GM13977 (cell line): ENCODE measurements around the gene ARL3.

Experiments
- DNase-seq: peaks from one replicate; pipeline ENCODE4 v3.0.0; 2012; ENCODE audit warnings: low spot score
- CTCF ChIP-seq: IDR thresholded peaks from 2 replicates; pipeline ENCODE4 v1.5.1; 2012; ENCODE audit warnings: mild to moderate bottlenecking, control low read depth; ENCODE audit not compliant: insufficient read depth; ENCODE audit errors: extremely low read depth, missing control alignments
- in situ Hi-C: fragments of 300-500 bp; cut with MboI; formaldehyde crosslinking; loops from one replicate; pipeline ENCODE4 v1.12.0; 2022; ENCODE audit warnings: low sequenced_read_pairs, low pct_unique_long_range_greater_than_20kb, mixed read lengths, inconsistent platforms; ENCODE audit not compliant: unreplicated experiment

ARL3 gene

GRCh38 chr10:102657984-102658724 is 56.0 kb downstream of the ARL3 start:
- in situ Hi-C loops = no loop called here
- TF ChIP-seq CTCF = no peak
- DNase-seq = no peak

GRCh38 chr10:102657451-102657850 is 56.7 kb downstream of the ARL3 start:
- no peak for TF ChIP-seq CTCF
- no peak for DNase-seq
- in situ Hi-C loops = no loop called here

GRCh38 chr10:102656791-102657371 is 57.3 kb downstream of the ARL3 start:
- TF ChIP-seq CTCF = no peak
- no peak for DNase-seq
- in situ Hi-C loops = no loop called here

GRCh38 chr10:102656026-102656425 is 58.2 kb downstream of the ARL3 start:
- in situ Hi-C loops = no loop called here
- TF ChIP-seq CTCF = no peak
- no peak for DNase-seq

- no peak for DNase-seq
- no peak for TF ChIP-seq CTCF
- in situ Hi-C loops = no loop called here
Measured at GRCh38 chr10:102654969-102655368, 59.2 kb downstream of the ARL3 start.

- no peak for TF ChIP-seq CTCF
- in situ Hi-C loops = no loop called here
Measured at GRCh38 chr10:102654566-102654965, 59.6 kb downstream of the ARL3 start.

GRCh38 chr10:102653060-102653459 is 61.1 kb downstream of the ARL3 start:
- DNase-seq = no peak
- in situ Hi-C loops = no loop called here
- no peak for TF ChIP-seq CTCF

More at GRCh38 chr10:102654566-102654965, 59.6 kb downstream of the ARL3 start:
- DNase-seq = no peak
